Measurements from ENCODE around the gene TBX4. TPM values are rescaled to one million over a fixed set of nuclear protein-coding genes. Genes with fewer than 3 reads are reported as not detected.
"Not testable (repeated sequence)": the region's sequence is repeated elsewhere in the genome, so short reads cannot be mapped to it uniquely, and the experiment has no call there.

TBX4 gene
- total RNA-seq, 2 donors from 2014 or later: not detected

- no peak for TF ChIP-seq CTCF (IDR thresholded peaks at IDR 0.05)
- H3K27me3 ChIP-seq: no peaks in the 10 kb centered on the region
- H3K27ac ChIP-seq: no peak overlapping the region
- no peaks in the 10 kb centered on the region for H3K9me3 ChIP-seq
- no peaks in the 10 kb centered on the region for H3K36me3 ChIP-seq
- H3K4me1 ChIP-seq: no peaks in the 10 kb centered on the region
- no peak for DNase-seq (ENCODE audit: low spot score)
- H3K4me3 ChIP-seq: no peak overlapping the region
Measured at GRCh38 chr17:61489719-61490490, 37.7 kb downstream of the TBX4 start.

GRCh38 chr17:61490540-61490975 lies 38.3 kb downstream of the TBX4 start:
- TF ChIP-seq CTCF (IDR thresholded peaks at IDR 0.05): no peak
- H3K27me3 ChIP-seq: no peaks in the 10 kb centered on the region
- no peaks in the 10 kb centered on the region for H3K36me3 ChIP-seq
- DNase-seq (ENCODE audit: low spot score): no peak
- no peak overlapping the region for H3K27ac ChIP-seq
- no peak overlapping the region for H3K4me3 ChIP-seq
- H3K9me3 ChIP-seq: no peaks in the 10 kb centered on the region
- H3K4me1 ChIP-seq: no peaks in the 10 kb centered on the region

GRCh38 chr17:61491981-61492380 lies 39.8 kb downstream of the TBX4 start:
- no peaks in the 10 kb centered on the region for H3K4me1 ChIP-seq
- no peak for TF ChIP-seq CTCF (IDR thresholded peaks at IDR 0.05)
- no peak for DNase-seq (ENCODE audit: low spot score)
- no peaks in the 10 kb centered on the region for H3K27me3 ChIP-seq
- H3K9me3 ChIP-seq: no peaks in the 10 kb centered on the region
- no peak overlapping the region for H3K27ac ChIP-seq
- no peaks in the 10 kb centered on the region for H3K36me3 ChIP-seq
- no peak overlapping the region for H3K4me3 ChIP-seq

- no peak for DNase-seq (ENCODE audit: low spot score)
- Histone ChIP-seq H3K4me3 (no peak overlapping the region), H3K36me3 (no peaks in the 10 kb centered on the region), H3K27me3 (no peaks in the 10 kb centered on the region), H3K9me3 (no peaks in the 10 kb centered on the region), H3K4me1 (no peaks in the 10 kb centered on the region), H3K27ac (no peak overlapping the region)
- TF ChIP-seq CTCF (IDR thresholded peaks at IDR 0.05): no peak
Measured at GRCh38 chr17:61492759-61493526, 40.7 kb downstream of the TBX4 start.

GRCh38 chr17:61493830-61494324 lies 41.7 kb downstream of the TBX4 start:
- not testable (repeated sequence) for H3K36me3 ChIP-seq; H3K4me3 ChIP-seq; H3K4me1 ChIP-seq; H3K27me3 ChIP-seq; H3K27ac ChIP-seq; H3K9me3 ChIP-seq; DNase-seq (ENCODE audit: low spot score)

All from right atrium auricular region (tissue), 2 donors.